ENCODE results near the gene TMEM250. TPM values are rescaled to one million over a fixed set of nuclear protein-coding genes. Genes with fewer than 3 reads are reported as not detected.

The TMEM250 gene
- polyA plus RNA-seq, 1 of the 3 experiments (the other 2 are of a cell fraction): 25.9 TPM

DNA sequence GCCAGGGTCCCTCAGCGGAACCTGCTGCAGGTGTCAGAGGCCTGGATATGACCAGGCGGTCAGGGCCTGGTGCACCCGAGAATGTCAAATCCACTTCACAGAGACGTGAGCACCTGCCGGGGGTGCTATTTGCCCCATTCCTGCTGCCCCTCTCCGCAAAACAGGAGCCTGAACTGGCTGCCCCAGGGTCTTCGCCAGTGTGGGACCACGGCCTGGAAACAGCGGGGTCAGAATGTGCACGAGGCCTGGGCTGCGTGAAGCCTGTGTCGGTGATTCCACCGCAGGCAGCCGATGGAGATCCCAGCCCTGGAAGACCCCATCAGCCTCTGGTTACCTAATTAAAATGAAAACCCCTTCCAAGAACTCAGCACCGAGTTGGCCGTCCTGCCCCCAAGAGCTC lies 41.2 kb upstream of the TMEM250 start:
- ChIA-PET POLR2A (no interaction called here), CTCF (interaction anchor here (2.2 to 2.3 kb wide), 2 partner anchors 10 to 21 kb away, joined by 7 to 15 read pairs; no protein-coding TSS in a partner anchor)
- peaks cover 34% of the 10 kb centered on the region for H3K27me3 ChIP-seq (ENCODE audit: insufficient read depth)
- no peak overlapping the region for H3K9ac ChIP-seq
- no peak overlapping the region for H3K4me3 ChIP-seq (ENCODE audit: low read depth in 2 of 2, low read length in 1 of 2)
- no peak overlapping the region for H3K27ac ChIP-seq (ENCODE audit: low read depth in 2 of 2, low read length in 1 of 2)
- no peaks in the 10 kb centered on the region for H3K36me3 ChIP-seq (replicated peaks in 1 of 2; ENCODE audit: control insufficient read depth in 1 of 2, insufficient read depth in 2 of 2, low read length in 1 of 2)
- H3K4me1 ChIP-seq (ENCODE audit: control insufficient read depth in 1 of 2, insufficient read depth in 2 of 2, low read depth in 1 of 2, low read length in 1 of 2): no peaks in the 10 kb centered on the region
- no peaks in the 10 kb centered on the region for H3K9me3 ChIP-seq
- H3K79me2 ChIP-seq (ENCODE audit: insufficient read depth): no peaks in the 10 kb centered on the region
- H2AFZ ChIP-seq (ENCODE audit: low read depth): no peak overlapping the region
- no peak for DNase-seq
- TF ChIP-seq FOXM1 (IDR thresholded peaks at IDR 0.05; ENCODE audit: low read depth): no peak
- TF ChIP-seq, protein P1, sequence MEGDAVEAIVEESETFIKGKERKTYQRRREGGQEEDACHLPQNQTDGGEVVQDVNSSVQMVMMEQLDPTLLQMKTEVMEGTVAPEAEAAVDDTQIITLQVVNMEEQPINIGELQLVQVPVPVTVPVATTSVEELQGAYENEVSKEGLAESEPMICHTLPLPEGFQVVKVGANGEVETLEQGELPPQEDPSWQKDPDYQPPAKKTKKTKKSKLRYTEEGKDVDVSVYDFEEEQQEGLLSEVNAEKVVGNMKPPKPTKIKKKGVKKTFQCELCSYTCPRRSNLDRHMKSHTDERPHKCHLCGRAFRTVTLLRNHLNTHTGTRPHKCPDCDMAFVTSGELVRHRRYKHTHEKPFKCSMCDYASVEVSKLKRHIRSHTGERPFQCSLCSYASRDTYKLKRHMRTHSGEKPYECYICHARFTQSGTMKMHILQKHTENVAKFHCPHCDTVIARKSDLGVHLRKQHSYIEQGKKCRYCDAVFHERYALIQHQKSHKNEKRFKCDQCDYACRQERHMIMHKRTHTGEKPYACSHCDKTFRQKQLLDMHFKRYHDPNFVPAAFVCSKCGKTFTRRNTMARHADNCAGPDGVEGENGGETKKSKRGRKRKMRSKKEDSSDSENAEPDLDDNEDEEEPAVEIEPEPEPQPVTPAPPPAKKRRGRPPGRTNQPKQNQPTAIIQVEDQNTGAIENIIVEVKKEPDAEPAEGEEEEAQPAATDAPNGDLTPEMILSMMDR (IDR thresholded peaks at IDR 0.05): no peak
- TF ChIP-seq, protein P2, sequence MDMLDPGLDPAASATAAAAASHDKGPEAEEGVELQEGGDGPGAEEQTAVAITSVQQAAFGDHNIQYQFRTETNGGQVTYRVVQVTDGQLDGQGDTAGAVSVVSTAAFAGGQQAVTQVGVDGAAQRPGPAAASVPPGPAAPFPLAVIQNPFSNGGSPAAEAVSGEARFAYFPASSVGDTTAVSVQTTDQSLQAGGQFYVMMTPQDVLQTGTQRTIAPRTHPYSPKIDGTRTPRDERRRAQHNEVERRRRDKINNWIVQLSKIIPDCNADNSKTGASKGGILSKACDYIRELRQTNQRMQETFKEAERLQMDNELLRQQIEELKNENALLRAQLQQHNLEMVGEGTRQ (IDR thresholded peaks at IDR 0.05; ENCODE audit: borderline replicate concordance, low read depth, low read length): no peak
- TF ChIP-seq RAD21 (IDR thresholded peaks at IDR 0.05; ENCODE audit: low read length): no peak
- no peak for TF ChIP-seq SMC3 (IDR thresholded peaks at IDR 0.05; ENCODE audit: low read depth, low read length)
- TF ChIP-seq MXI1 (IDR thresholded peaks at IDR 0.05; ENCODE audit: low read depth, low read length): no peak
- TF ChIP-seq EZH2phosphoT487 (IDR thresholded peaks at IDR 0.05; ENCODE audit: borderline replicate concordance, low read depth): no peak
- H3K4me2 ChIP-seq: no peak overlapping the region
- H4K20me1 ChIP-seq (ENCODE audit: insufficient read depth): no peaks in the 10 kb centered on the region
- WGBS (ENCODE audit: low lambda C conversion rate): 90% methylated on average over 9 of the region's 16 CpGs
- no peaks in the 10 kb centered on the region for H3F3A ChIP-seq (replicated peaks; ENCODE audit: insufficient read depth)
- H3K9me2 ChIP-seq: no peaks in the 10 kb centered on the region

DNA sequence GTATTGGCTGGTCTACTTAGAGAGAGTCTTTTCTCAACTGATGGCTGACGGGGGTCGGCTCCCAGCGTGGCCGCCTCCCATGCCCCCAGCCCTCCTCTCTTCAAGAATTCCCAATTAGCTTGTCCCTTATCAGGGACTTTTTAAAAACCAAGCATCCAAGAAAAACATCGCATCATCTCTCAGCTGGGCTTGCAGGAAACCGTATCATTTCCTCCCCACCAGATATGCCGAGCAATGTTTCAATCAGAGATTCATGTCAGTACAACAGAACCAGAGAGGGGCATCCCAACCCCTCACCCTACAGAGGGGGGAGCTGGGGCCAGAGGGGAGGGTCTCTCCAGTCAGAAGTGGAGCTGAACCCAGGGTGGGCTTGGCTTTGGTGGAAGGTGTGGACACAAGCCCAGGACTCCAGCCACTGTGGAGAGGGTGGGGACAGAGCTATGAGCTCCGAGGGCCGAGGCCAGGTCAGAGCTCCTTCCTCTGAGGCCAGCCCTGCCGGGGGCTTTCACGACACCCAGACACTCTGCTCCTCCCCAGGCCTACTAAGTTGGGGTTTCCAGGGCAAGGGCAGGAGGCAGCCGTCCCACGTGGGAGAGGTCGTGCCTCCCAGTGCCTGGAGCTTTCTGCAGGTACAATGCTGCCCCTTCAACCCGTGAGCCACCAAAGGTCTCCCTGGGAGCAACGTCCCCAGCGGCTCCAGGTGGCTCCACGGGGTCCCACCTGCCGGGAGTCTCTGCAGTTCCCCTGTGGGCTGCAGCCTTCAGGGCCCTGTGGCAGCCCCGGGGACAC lies 39.0 kb upstream of the TMEM250 start:
- Histone ChIP-seq H3K9ac (no peak overlapping the region), H3K27me3 (ENCODE audit: insufficient read depth) (peaks cover 30% of the 10 kb centered on the region), H3K9me2 (no peaks in the 10 kb centered on the region), H3K4me1 (ENCODE audit: control insufficient read depth in 1 of 2, insufficient read depth in 2 of 2, low read depth in 1 of 2, low read length in 1 of 2) (no peaks in the 10 kb centered on the region), H3K4me2 (no peak overlapping the region), H4K20me1 (ENCODE audit: insufficient read depth) (no peaks in the 10 kb centered on the region), H3K79me2 (ENCODE audit: insufficient read depth) (no peaks in the 10 kb centered on the region), H3F3A (replicated peaks; ENCODE audit: insufficient read depth) (no peaks in the 10 kb centered on the region), H2AFZ (ENCODE audit: low read depth) (no peak overlapping the region), H3K27ac (ENCODE audit: low read depth in 2 of 2, low read length in 1 of 2) (no peak overlapping the region), H3K4me3 (ENCODE audit: low read depth in 2 of 2, low read length in 1 of 2) (no peak overlapping the region), H3K9me3 (no peaks in the 10 kb centered on the region), H3K36me3 (replicated peaks in 1 of 2; ENCODE audit: control insufficient read depth in 1 of 2, insufficient read depth in 2 of 2, low read length in 1 of 2) (no peaks in the 10 kb centered on the region)
- no peak for DNase-seq
- ChIA-PET POLR2A (interaction anchor here (0.6 kb wide), 1 partner anchor 86 kb away, joined by 3 read pairs; no protein-coding TSS in a partner anchor), CTCF (interaction anchor here (0.7 to 1.7 kb wide), 5 partner anchors 11 to 126 kb away, joined by 3 to 7 read pairs (median 4); no protein-coding TSS in a partner anchor)
- 42% methylated on average over 13 of the region's 20 CpGs for WGBS (ENCODE audit: low lambda C conversion rate)
- TF ChIP-seq, protein P3, sequence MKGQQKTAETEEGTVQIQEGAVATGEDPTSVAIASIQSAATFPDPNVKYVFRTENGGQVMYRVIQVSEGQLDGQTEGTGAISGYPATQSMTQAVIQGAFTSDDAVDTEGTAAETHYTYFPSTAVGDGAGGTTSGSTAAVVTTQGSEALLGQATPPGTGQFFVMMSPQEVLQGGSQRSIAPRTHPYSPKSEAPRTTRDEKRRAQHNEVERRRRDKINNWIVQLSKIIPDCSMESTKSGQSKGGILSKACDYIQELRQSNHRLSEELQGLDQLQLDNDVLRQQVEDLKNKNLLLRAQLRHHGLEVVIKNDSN (IDR thresholded peaks at IDR 0.05; ENCODE audit: borderline replicate concordance, low read depth): no peak
- TF ChIP-seq FOXM1 (IDR thresholded peaks at IDR 0.05; ENCODE audit: low read depth) (no peak), ELF1 (IDR thresholded peaks at IDR 0.05) (no peak), JUND (IDR thresholded peaks at IDR 0.05) (no peak), POLR2AphosphoS5 (IDR thresholded peaks at IDR 0.05; ENCODE audit: low read depth, low read length) (no peak)

All from SK-N-SH (cell line).